GM19099 (cell line): Measurements from ENCODE around the gene ESCO1.

Experiments used
- POLR2A ChIP-seq: IDR thresholded peaks from 3 replicates; pipeline ENCODE4 v1.6.1; 2011; ENCODE audit warnings: low read depth; ENCODE audit not compliant: insufficient read length; ENCODE audit errors: extremely low read depth

ESCO1 gene

GRCh38 chr18:21600526-21601410 is at the start of gene ESCO1:
Gene ESCO1, minus strand, starts transcription at chr18:21600704. Its CDS starts 25,861 bp downstream, at chr18:21574843.
- TF ChIP-seq POLR2A = peak; percentile 88

- TF ChIP-seq POLR2A = no peak
Measured at GRCh38 chr18:21638822-21639221, 38.3 kb upstream of the ESCO1 start.

GRCh38 chr18:21636769-21637168 is 36.3 kb upstream of the ESCO1 start:
- TF ChIP-seq POLR2A = no peak

- no peak for TF ChIP-seq POLR2A
Measured at GRCh38 chr18:21634588-21635199, 34.2 kb upstream of the ESCO1 start.

- TF ChIP-seq POLR2A = no peak
Measured at GRCh38 chr18:21632393-21632792, 31.9 kb upstream of the ESCO1 start.

GRCh38 chr18:21629089-21629832 is 28.8 kb upstream of the ESCO1 start:
- TF ChIP-seq POLR2A = no peak

- peak; percentile 93 for TF ChIP-seq POLR2A
Measured at GRCh38 chr18:21612125-21613039, 11.9 kb upstream of the ESCO1 start, which contains the start of gene SNRPD1. Gene SNRPD1, plus strand, starts transcription at chr18:21612314. Its CDS starts 116 bp downstream, at chr18:21612430.

- no peak for TF ChIP-seq POLR2A
Measured at GRCh38 chr18:21605213-21605612, 4.7 kb upstream of the ESCO1 start.

- no peak for TF ChIP-seq POLR2A
Measured at GRCh38 chr18:21604671-21605070, 4.2 kb upstream of the ESCO1 start.

- no peak for TF ChIP-seq POLR2A
Measured at GRCh38 chr18:21602299-21602587, 1.7 kb upstream of the ESCO1 start.

GRCh38 chr18:21599585-21600525 is 649 bp downstream of the ESCO1 start:
- TF ChIP-seq POLR2A = no peak

GRCh38 chr18:21598726-21599584 is 1.5 kb downstream of the ESCO1 start:
- no peak for TF ChIP-seq POLR2A

GRCh38 chr18:21597620-21598019 is 2.9 kb downstream of the ESCO1 start:
- no peak for TF ChIP-seq POLR2A
